Lung (tissue), 12 donors: ENCODE results near the gene OGFOD3. TPM values are rescaled to one million over a fixed set of nuclear protein-coding genes. Genes with fewer than 3 reads are reported as not detected.

Experiments used
- ATAC-seq: fragments of 200-7000 bp; cut with Tn5 transposase; one replicate; pipeline ENCODE4 v1.9.1; 2020; ENCODE audit warnings: moderate number of reproducible peaks; ENCODE audit not compliant: insufficient read depth, low FRiP score
- DNase-seq, 3 donors: peaks; one replicate each; pipeline ENCODE4 v3.0.0-alpha.2; 2013 to 2017
- H3K27ac ChIP-seq, 2 donors: one replicate each; pipeline ENCODE4 v1.5.1; 2013; ENCODE audit warnings: mild to moderate bottlenecking in 2 of 2, moderate library complexity in 2 of 2, control low read depth in 1 of 2, inconsistent platforms in 1 of 2, low read depth in 1 of 2, low read length in 1 of 2
- H3K27me3 ChIP-seq, 3 donors: one replicate each; pipeline ENCODE4 v1.5.1; 2013; ENCODE audit warnings: low read length in 2 of 3; ENCODE audit not compliant: control insufficient read depth in 3 of 3, insufficient read depth in 3 of 3
- H3K36me3 ChIP-seq, 4 donors: one replicate each; pipeline ENCODE4 v1.5.1; 2013; ENCODE audit warnings: low read length in 4 of 4, mild to moderate bottlenecking in 1 of 4, moderate library complexity in 1 of 4; ENCODE audit not compliant: control insufficient read depth in 4 of 4, insufficient read depth in 4 of 4
- H3K4me1 ChIP-seq, 5 donors: one replicate each; pipeline ENCODE4 v1.5.1; 2013; ENCODE audit warnings: low read length in 5 of 5, mild to moderate bottlenecking in 2 of 5, moderate library complexity in 1 of 5; ENCODE audit not compliant: control insufficient read depth in 5 of 5, insufficient read depth in 5 of 5
- H3K4me3 ChIP-seq: one replicate; pipeline ENCODE4 v1.5.1; 2013; ENCODE audit warnings: mild to moderate bottlenecking, control low read depth, moderate library complexity
- H3K9ac ChIP-seq, 2 donors: one replicate each; pipeline ENCODE4 v1.5.1; 2013; ENCODE audit warnings: low read length in 2 of 2, control low read depth in 1 of 2; ENCODE audit not compliant: insufficient read depth in 1 of 2
- H3K9me3 ChIP-seq, 4 donors: one replicate each; pipeline ENCODE4 v1.5.1; 2013; ENCODE audit warnings: low read length in 3 of 4, mild to moderate bottlenecking in 1 of 4, moderate library complexity in 1 of 4; ENCODE audit not compliant: control insufficient read depth in 4 of 4, insufficient read depth in 3 of 4
- WGBS, 2 donors: extraction: QIAGEN DNeasy Blood & Tissue Kit; methylation state at CpG; one replicate each; pipeline ENCODE4 v1.1.7; 2013; 5-methylcytosine and 5-hydroxymethylcytosine counted together
- polyA plus RNA-seq, 2 donors: library from polyadenylated mRNA; stranded (reverse); fragments of 200-250 nt; gene quantifications; one replicate each; pipeline ENCODE4 v1.2.1, GENCODE V29; 2013
- total RNA-seq, 2 donors: library from RNA; depleted of rRNA in 1 of 2; stranded (reverse); fragments of >200 nt in 1 of 2; gene quantifications; one replicate each; pipeline ENCODE4 v1.2.1, GENCODE V29; 2014 to 2021
- TF ChIP-seq, protein P1 (sequence below): IDR thresholded peaks from 2 replicates; pipeline ENCODE4 v1.5.1; 2012; ENCODE audit warnings: mild to moderate bottlenecking; ENCODE audit errors: control extremely low read depth, extremely low read depth
- donor health status: control.
- donor health status: control.
- donor health status: Bipolar disorder and iron deficiency.
- donor health status: healthy.
- donor health status: DM: yes; HTN: yes; CAD: no.

OGFOD3 gene
- total and polyA plus RNA-seq, 4 donors, result 20.6 to 41.6 (median 29.8) TPM

DNA sequence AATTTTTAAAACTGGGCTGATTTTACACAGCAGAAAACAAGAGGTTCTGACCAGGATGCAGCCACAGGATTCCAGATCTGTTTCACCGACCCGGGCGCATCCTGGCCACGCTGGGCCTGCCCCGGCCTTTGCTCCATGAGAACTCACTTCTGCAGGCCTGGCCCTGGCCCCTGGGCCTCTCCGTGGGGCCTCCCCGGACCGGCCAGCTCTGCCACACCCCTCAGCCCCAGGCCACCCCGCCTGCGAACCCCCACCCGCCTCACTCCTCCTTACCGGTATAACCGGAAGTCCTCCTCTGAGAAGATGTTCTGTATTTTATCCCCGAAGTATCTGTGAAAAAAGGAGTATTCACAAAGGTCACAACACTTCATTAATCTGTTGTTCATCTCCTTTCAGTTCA is 13.3 kb downstream of the OGFOD3 start:
- ATAC-seq, result no peak
- 93 to 94% methylated on average over 14 of the region's 14 CpGs for WGBS, 2 donors
- no peak for DNase-seq
- Histone ChIP-seq H3K36me3 (peaks cover 0 to 27% (median 0%) of the 10 kb centered on the region in 4 donors), H3K9ac (no peak overlapping the region), H3K27ac (no peak overlapping the region), H3K4me1 (peaks cover 0 to 9% (median 0%) of the 10 kb centered on the region in 5 donors), H3K9me3 (no peaks in the 10 kb centered on the region), H3K4me3 (no peak overlapping the region), H3K27me3 (no peaks in the 10 kb centered on the region)
- TF ChIP-seq, protein P1, sequence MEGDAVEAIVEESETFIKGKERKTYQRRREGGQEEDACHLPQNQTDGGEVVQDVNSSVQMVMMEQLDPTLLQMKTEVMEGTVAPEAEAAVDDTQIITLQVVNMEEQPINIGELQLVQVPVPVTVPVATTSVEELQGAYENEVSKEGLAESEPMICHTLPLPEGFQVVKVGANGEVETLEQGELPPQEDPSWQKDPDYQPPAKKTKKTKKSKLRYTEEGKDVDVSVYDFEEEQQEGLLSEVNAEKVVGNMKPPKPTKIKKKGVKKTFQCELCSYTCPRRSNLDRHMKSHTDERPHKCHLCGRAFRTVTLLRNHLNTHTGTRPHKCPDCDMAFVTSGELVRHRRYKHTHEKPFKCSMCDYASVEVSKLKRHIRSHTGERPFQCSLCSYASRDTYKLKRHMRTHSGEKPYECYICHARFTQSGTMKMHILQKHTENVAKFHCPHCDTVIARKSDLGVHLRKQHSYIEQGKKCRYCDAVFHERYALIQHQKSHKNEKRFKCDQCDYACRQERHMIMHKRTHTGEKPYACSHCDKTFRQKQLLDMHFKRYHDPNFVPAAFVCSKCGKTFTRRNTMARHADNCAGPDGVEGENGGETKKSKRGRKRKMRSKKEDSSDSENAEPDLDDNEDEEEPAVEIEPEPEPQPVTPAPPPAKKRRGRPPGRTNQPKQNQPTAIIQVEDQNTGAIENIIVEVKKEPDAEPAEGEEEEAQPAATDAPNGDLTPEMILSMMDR, result no peak

DNA sequence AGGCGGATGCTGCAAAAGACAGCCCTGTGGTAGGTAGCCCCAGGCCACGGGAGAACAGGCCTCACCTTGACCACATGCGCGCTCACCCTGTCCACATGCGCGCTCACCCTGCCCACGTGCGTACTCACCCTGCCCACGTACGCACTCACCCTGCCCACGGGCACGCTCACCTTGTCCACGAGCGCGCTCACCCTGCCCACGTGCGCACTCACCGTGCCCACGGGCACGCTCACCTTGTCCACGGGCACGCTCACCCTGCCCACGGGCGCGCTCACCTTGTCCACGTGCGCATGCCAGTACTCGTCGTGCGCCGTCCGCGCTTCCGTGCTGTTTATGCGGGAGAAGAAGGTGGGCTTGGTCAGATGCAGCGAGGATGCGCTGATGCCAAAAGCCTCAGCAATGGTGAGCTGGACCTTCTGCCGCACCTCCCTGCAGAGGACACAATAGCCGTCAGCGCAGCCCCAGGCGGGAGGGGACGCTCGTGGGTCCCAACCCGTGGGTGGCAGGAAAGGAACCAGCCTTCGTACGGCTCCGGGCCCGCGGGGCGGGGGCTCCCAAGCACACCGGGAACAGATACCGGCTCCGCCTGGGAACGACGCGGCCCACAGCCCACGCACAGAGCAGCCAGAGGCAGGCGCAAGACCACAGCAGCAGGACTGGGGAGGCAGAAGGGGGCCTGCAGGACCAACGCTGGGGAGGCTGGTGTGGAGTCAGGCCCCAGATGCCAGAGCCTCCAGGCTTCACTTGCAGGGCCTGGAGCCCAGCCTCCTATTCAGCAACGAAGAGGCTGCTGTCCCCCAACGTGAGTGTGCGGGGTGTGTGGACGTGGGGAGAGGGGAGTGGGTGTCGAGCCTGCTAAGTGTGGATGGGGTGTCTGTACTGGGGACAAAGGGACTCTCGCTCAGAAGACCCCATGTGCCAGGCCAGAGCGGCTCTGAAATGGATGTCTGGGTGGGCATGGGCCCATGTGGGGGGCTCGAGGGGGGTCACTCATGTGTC is 14.4 kb downstream of the OGFOD3 start:
- Histone ChIP-seq H3K27ac (no peak overlapping the region), H3K36me3 (peaks cover 0 to 22% (median 0%) of the 10 kb centered on the region in 4 donors), H3K4me1 (peaks cover 0 to 10% (median 0%) of the 10 kb centered on the region in 5 donors), H3K4me3 (no peak overlapping the region), H3K9me3 (no peaks in the 10 kb centered on the region), H3K27me3 (no peaks in the 10 kb centered on the region), H3K9ac (no peak overlapping the region)
- TF ChIP-seq, protein P1, result no peak
- DNase-seq (no peak), ATAC-seq (no peak)
- WGBS, 2 donors, result 96 to 97% methylated on average over 67 of the region's 67 CpGs

DNA sequence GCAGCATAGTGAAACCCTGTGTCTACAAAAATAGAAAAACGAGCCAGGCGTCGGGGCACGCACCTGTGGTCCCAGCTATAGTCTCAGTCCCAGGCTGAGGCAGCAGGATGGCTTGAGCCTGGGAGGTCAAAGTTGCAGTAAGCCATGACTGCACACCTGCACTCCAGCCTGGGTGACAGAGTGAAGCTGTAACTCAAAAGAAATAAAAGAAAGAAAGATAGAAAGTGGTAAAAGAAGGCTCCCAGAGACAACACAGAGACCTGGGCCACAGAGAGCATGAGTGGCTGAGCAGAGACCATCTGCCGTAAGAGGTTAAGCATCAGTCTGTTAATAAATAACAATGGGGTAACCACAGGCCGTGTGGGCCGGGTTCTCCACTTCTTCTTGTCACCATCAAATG is 15.5 kb downstream of the OGFOD3 start:
- 88 to 90% methylated on average over 7 of the region's 7 CpGs for WGBS, 2 donors
- no peak overlapping the region for H3K27ac ChIP-seq
- H3K4me3 ChIP-seq, result no peak overlapping the region
- no peaks in the 10 kb centered on the region for H3K27me3 ChIP-seq
- H3K9me3 ChIP-seq, result no peaks in the 10 kb centered on the region
- H3K9ac ChIP-seq, result no peak overlapping the region
- H3K4me1 ChIP-seq, result peaks cover 0 to 10% (median 0%) of the 10 kb centered on the region in 5 donors
- peaks cover 0 to 21% (median 0%) of the 10 kb centered on the region in 4 donors for H3K36me3 ChIP-seq
- DNase-seq (no peak), ATAC-seq (no peak)
- TF ChIP-seq, protein P1, result no peak
